HG02885 (cell line): Measurements from ENCODE around the gene SLC4A2.

ENCODE experiments used
- ATAC-seq: cut with Tn5 transposase; IDR thresholded peaks from one replicate; pipeline ENCODE4 v1.9.1; 2021; ENCODE audit warnings: mild to moderate bottlenecking; ENCODE audit not compliant: unreplicated experiment, poor library complexity

SLC4A2 gene

GRCh38 chr7:151123822-151124464 is 64.6 kb downstream of the SLC4A2 start:
- peak; percentile 88 for ATAC-seq

- ATAC-seq: no peak
Measured at GRCh38 chr7:151124481-151124880, 65.1 kb downstream of the SLC4A2 start.

DNA sequence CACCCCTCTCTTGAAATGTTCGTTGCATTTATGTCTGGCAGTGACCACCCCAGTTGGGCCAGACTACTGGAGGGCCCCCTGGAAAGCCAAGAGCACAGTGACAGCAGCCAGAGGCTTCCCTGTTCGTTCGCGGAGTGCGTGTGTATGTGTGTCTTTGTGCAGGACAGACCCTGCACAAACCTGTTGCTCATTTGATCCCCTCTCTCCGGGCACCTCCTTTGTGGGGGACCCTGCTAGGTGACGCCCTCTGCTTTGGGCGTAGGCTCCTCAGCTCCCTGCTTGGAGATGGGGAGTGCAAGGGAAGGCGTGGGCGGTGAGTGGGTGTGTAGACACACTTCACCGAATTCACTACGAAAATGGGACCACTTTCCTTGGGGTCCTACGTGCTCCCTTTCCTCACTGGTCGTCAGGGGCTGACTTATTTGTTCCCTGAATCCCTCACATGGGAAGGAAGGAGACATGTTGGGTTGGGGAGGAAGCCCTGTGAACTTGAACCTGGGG is 65.6 kb downstream of the SLC4A2 start:
- no peak for ATAC-seq

DNA sequence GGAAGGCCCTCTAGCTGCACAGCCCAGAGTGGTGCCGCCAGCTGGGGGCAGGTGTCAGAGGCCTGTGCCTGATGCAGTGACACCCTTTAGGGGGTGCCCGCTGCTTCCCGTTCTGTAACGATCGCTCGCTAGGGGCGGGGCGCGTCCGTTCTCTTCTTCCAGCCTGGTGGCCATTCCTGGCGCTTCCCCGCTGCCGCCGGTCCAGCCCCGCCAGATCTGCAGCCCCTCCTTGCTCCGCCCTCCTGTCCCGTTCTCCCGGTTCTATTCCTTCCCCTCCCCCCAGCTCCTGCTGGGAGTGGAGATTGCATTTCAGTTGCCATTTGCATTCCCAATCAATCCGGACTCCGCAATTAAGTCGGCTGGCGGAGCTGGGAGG is 66.1 kb downstream of the SLC4A2 start:
- ATAC-seq: no peak

DNA sequence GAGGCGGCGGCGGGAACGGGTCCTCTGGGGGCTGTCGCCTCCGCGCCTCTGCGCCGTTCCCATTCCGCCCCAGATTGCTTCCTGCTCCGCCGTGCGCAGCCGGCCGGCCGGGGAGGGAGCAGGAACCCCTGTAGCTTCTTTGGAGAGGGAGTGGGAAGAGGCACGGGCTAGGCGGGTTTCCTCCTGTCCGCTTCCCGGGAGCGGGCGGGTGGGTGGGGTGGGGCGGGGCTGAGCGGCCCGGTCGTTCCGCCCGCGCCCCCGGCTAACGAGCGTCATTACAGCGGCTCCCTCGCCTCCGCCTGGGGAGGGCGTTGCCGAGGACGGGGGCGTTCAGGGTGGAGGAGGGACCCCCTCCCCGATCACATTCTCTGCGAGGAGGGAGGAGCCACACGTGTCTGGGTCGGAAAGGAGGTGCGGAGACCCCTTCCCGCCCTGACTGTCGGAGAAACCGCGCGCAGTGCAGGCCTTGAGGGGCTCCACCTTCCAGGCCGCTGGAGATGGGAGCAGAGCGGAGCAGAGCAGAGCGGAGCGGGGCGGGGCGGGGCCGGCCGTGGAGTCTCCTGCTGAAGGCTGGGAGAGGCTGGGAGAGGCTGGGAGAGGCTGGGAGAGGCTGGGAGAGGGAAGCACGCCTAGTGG is 66.6 kb downstream of the SLC4A2 start:
- no peak for ATAC-seq
